ENCODE data around the gene BTN3A1. TPM values are rescaled to one million over a fixed set of nuclear protein-coding genes. Genes with fewer than 3 reads are reported as not detected.

Gene BTN3A1
- total RNA-seq, 2 donors from 2014 or later: 15.6 to 15.9 TPM

GRCh38 chr6:26403893-26404292, 1.8 kb downstream of the BTN3A1 start:
- DNase-seq (ENCODE audit: low spot score): no peak
- no peaks in the 10 kb centered on the region for H3K9me3 ChIP-seq
- TF ChIP-seq POLR2A (IDR thresholded peaks at IDR 0.05): no peak
- TF ChIP-seq POLR2AphosphoS5 (IDR thresholded peaks at IDR 0.05): no peak
- TF ChIP-seq, protein P1, sequence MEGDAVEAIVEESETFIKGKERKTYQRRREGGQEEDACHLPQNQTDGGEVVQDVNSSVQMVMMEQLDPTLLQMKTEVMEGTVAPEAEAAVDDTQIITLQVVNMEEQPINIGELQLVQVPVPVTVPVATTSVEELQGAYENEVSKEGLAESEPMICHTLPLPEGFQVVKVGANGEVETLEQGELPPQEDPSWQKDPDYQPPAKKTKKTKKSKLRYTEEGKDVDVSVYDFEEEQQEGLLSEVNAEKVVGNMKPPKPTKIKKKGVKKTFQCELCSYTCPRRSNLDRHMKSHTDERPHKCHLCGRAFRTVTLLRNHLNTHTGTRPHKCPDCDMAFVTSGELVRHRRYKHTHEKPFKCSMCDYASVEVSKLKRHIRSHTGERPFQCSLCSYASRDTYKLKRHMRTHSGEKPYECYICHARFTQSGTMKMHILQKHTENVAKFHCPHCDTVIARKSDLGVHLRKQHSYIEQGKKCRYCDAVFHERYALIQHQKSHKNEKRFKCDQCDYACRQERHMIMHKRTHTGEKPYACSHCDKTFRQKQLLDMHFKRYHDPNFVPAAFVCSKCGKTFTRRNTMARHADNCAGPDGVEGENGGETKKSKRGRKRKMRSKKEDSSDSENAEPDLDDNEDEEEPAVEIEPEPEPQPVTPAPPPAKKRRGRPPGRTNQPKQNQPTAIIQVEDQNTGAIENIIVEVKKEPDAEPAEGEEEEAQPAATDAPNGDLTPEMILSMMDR (IDR thresholded peaks at IDR 0.05): no peak
- H3K36me3 ChIP-seq: no peaks in the 10 kb centered on the region
- no peaks in the 10 kb centered on the region for H3K27me3 ChIP-seq (replicated peaks; ENCODE audit: insufficient read depth)
- H3K27ac ChIP-seq: no peak overlapping the region
- H3K4me1 ChIP-seq (replicated peaks): no peaks in the 10 kb centered on the region
- intact Hi-C loops (cut with DNase I): no loop called here
- 58% methylated on average over 3 of the region's 3 CpGs for WGBS
- no peak overlapping the region for H3K4me3 ChIP-seq

GRCh38 chr6:26404546-26404945, 2.5 kb downstream of the BTN3A1 start:
- H3K4me1 ChIP-seq (replicated peaks): no peaks in the 10 kb centered on the region
- no peaks in the 10 kb centered on the region for H3K9me3 ChIP-seq
- DNase-seq (ENCODE audit: low spot score): no peak
- intact Hi-C loops (cut with DNase I): no loop called here
- TF ChIP-seq POLR2A (IDR thresholded peaks at IDR 0.05) (no peak), POLR2AphosphoS5 (IDR thresholded peaks at IDR 0.05) (no peak)
- TF ChIP-seq, protein P1 (IDR thresholded peaks at IDR 0.05): no peak
- H3K36me3 ChIP-seq: no peaks in the 10 kb centered on the region
- H3K4me3 ChIP-seq: no peak overlapping the region
- H3K27ac ChIP-seq: no peak overlapping the region
- no peaks in the 10 kb centered on the region for H3K27me3 ChIP-seq (replicated peaks; ENCODE audit: insufficient read depth)
- 90% methylated on average over 3 of the region's 3 CpGs for WGBS

DNA sequence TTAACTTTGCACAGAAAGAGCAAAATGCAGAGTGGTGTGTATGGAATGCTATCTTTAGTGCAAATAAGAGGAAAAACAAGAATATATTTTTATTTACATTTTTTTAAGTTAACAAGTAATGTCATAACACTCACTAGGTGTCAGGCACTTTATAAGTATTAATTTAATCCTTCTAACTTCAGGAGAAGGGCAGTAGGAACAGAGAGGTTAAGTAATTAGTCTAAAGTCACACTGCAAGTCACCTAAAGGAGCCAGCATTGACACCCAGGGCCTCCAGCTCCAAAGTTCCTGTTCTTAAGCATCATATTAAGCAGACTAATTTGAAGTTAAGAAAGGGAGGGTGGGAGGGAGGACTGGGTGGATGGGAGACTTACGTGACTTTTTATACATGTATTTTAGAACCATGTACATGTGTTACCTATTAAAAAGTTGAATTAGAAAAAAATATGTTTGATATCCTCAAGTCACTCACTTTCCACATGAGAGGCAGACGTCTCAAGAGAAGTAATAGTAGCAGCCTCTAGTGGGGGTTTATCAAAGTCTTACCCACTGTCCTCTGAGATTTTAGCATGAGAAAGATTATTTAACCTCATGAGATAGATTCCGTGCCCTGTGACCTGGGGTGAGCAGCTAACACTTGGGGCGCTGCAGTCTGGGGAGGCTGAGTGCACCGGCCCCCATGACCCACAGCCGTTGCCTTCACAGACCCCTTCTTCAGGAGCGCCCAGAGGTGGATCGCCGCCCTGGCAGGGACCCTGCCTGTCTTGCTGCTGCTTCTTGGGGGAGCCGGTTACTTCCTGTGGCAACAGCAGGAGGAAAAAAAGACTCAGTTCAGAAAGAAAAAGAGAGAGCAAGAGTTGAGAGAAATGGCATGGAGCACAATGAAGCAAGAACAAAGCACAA, 7.0 kb downstream of the BTN3A1 start:
- Histone ChIP-seq H3K9me3 (no peaks in the 10 kb centered on the region), H3K4me3 (no peak overlapping the region), H3K27ac (no peak overlapping the region), H3K27me3 (replicated peaks; ENCODE audit: insufficient read depth) (no peaks in the 10 kb centered on the region), H3K36me3 (no peaks in the 10 kb centered on the region), H3K4me1 (replicated peaks) (no peaks in the 10 kb centered on the region)
- intact Hi-C loops (cut with DNase I): no loop called here
- WGBS: 83% methylated on average over 10 of the region's 10 CpGs
- no peak for TF ChIP-seq POLR2A (IDR thresholded peaks at IDR 0.05)
- TF ChIP-seq POLR2AphosphoS5 (IDR thresholded peaks at IDR 0.05): no peak
- TF ChIP-seq, protein P1 (IDR thresholded peaks at IDR 0.05): no peak
- no peak for DNase-seq (ENCODE audit: low spot score)

DNA sequence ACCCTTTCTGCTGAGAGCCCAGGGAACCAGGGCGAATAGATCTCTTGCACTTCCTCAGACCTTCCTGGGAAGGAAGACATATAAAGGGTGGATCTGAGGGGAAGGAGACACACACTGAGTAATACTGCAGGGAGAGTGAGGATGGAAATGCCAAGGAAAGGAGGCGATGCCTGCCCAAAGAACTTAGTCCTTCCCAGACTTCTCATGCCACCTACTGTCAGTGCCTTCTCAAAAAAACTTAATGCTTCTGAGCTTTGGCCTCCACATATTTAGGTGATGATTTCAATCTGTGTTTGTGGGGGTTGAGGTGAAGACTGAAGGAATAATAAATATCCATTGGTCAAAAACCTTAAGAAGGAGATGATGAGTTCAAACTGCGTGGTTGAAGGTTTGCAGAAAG, 9.7 kb downstream of the BTN3A1 start:
- TF ChIP-seq POLR2AphosphoS5 (IDR thresholded peaks at IDR 0.05): no peak
- TF ChIP-seq, protein P1 (IDR thresholded peaks at IDR 0.05): no peak
- no peak for TF ChIP-seq POLR2A (IDR thresholded peaks at IDR 0.05)
- no peak overlapping the region for H3K27ac ChIP-seq
- no peak overlapping the region for H3K4me3 ChIP-seq
- no peaks in the 10 kb centered on the region for H3K9me3 ChIP-seq
- intact Hi-C loops (cut with DNase I): no loop called here
- no peaks in the 10 kb centered on the region for H3K4me1 ChIP-seq (replicated peaks)
- no peak for DNase-seq (ENCODE audit: low spot score)
- 92% methylated on average over 3 of the region's 3 CpGs for WGBS
- no peaks in the 10 kb centered on the region for H3K27me3 ChIP-seq (replicated peaks; ENCODE audit: insufficient read depth)
- no peaks in the 10 kb centered on the region for H3K36me3 ChIP-seq

DNA sequence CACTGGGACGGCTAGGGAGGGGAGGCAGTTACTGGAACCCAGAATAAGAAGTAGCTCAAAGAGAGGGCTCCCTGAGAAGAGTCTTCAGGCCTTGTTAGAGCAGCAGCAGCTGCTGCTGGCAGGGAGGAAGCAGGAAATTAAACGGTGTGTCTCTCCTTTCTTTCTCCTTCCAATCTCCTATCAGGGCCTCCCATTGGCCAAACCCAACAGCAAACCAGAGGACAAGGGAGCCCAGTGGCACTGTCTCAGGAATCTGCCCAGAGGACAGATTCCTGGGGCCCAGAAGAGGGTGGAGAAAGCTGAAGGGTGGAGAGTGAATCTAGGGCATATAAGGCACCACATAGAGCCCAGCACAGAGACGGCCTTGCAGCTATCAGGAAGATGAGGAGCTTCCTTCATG, 10.2 kb downstream of the BTN3A1 start:
- intact Hi-C loops (cut with DNase I): no loop called here
- H3K4me3 ChIP-seq: no peak overlapping the region
- H3K4me1 ChIP-seq (replicated peaks): no peaks in the 10 kb centered on the region
- H3K27ac ChIP-seq: no peak overlapping the region
- H3K36me3 ChIP-seq: no peaks in the 10 kb centered on the region
- DNase-seq (ENCODE audit: low spot score): no peak
- no peaks in the 10 kb centered on the region for H3K27me3 ChIP-seq (replicated peaks; ENCODE audit: insufficient read depth)
- no peak for TF ChIP-seq POLR2AphosphoS5 (IDR thresholded peaks at IDR 0.05)
- TF ChIP-seq, protein P1 (IDR thresholded peaks at IDR 0.05): no peak
- no peak for TF ChIP-seq POLR2A (IDR thresholded peaks at IDR 0.05)
- no peaks in the 10 kb centered on the region for H3K9me3 ChIP-seq
- 55% methylated on average over 3 of the region's 3 CpGs for WGBS
